ENCODE measurements around the gene ANKRD26. TPM values are rescaled to one million over a fixed set of nuclear protein-coding genes. Genes with fewer than 3 reads are reported as not detected.

Gene ANKRD26
- polyA plus RNA-seq, 4 donors: 11.8 to 21.0 (median 14.7) TPM

DNA sequence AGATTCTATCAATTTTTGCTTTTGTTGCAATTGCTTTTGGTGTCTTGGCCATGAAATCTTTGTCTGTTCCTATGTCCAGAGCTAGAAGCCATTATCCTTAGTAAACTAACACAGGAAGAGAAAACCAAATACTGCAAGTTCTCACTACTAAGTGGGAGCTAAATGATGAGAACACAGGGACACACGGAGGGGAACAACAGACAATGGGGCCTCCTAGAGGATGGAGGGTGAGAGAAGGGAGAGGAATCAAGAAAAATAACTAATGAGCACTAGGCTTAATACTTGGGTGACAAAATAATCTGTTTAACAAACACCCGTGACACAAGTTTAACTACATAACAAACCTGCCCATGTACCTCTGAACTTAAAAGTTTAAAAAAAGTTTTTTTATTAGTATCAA, 78.2 kb downstream of the ANKRD26 start:
- no peak for DNase-seq (ENCODE audit: low read depth in 4 of 4, low spot score in 2 of 4)

DNA sequence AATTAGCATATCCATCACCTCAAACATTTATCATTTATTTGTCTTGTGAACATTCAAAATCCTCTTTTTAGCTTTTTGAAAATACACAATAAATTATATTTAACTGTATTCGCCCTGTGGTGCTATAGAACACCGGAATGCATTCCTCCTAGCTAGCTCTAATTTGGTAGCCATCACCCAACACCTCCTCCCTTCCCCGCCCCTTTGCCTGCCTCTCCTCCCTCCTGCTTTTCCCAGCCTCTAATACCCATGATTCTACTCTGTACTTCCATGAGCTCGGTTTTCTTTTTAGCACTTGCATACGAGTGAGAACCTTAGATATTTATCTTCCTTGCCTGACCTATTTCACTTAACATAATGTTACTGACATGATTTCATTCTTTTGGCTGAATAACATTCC, 80.1 kb downstream of the ANKRD26 start:
- no peak for DNase-seq (ENCODE audit: low read depth in 4 of 4, low spot score in 2 of 4)

DNA sequence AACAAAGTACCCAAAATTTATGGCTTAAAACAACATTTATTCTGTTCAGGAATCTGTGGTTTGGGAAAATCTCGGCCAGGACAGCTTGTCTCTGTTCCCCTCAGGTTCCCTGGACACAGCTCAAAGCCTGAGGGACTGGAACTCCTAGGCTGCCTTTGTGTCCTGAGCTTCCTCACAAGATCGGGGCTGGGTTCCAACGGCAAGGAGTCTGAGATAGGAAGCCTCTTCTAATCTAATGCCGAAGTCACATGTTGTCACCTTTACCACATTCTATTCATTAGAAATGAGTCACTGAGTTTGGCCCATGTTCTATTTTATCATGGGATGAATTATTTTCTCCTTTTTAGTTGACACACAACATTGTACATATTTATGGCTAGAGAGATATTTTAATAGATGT, 80.5 kb downstream of the ANKRD26 start:
- DNase-seq (ENCODE audit: low read depth in 4 of 4, low spot score in 2 of 4): no peak

DNA sequence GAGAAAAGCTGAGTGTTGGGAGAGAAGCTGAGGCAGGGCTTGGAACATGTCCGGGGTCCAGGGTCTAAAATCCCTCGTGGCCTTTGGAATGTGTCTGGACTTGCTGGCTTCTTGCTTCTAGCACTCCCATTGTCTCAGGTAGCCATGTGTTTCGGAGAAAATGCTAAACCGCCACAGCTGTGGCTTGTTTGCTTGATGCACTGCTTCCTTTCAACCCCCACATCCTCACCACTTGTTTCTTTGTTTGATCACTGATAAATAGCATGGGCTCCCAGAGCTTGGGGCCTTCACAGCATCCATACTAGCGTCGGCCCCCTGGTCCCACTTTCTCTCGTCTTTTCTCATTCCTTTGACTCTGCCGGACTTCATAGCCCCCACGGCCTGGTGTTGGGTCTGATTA, 102.7 kb downstream of the ANKRD26 start:
- no peak for DNase-seq (ENCODE audit: low read depth in 4 of 4, low spot score in 2 of 4)

DNA sequence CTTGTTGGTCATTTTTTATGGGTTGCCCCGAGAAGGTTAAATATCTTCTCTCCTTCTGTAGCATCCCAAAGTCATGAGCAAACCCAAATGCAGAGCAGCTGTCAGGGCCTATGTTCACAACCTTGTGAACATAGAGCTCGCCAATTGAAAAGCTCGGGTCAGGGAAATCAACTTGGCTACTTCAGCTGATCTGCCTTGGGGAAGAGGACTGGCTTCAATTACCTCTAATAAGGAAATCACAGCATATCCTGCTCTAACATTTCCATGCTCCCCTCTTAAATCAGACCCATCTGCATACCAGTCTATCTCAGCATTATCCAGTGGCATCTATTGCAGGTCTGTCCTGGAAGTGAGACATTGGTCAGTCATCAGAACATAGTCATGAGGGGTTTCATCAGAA, 105.6 kb downstream of the ANKRD26 start:
- DNase-seq (ENCODE audit: low read depth in 4 of 4, low spot score in 2 of 4): no peak

DNA sequence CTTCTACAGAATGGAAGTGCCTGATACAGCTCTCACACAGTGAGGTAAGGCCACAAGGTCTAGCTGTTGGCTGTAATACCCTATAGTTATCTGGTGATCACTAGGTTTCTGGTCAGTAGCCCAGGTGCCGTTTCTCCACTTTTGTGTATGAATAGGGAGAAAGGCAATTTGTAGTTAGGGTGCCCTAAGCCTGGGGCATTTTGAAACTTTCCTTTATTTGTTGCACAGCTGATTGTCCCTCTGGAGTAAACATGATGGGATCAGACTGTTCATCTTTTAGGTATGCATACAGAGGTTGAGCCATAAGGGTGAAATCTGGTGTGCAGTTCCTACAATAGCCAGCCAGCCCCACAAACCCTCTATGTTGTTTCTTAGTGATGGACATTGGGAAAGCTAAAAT, 112.4 kb downstream of the ANKRD26 start:
- DNase-seq (ENCODE audit: low read depth in 4 of 4, low spot score in 2 of 4): no peak

DNA sequence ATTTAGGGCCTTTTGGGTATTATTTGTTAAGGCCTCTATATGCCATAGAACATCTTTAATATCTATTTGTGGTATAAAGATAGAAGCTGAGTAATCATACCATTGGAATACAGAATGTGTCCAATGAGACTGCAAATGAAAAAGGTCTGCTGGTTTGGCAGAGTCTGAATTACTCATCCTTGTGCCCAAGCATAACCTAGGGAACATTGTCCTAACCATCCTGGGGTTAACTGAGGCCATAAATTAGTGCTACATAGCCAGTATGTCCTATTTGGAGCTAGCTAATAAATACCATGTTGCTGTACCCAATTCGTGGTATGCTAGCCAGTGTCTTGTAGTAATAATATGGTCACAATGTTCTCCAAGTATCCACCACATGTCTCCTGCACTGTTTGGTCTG, 117.1 kb downstream of the ANKRD26 start:
- DNase-seq (ENCODE audit: low read depth in 4 of 4, low spot score in 2 of 4): no peak

DNA sequence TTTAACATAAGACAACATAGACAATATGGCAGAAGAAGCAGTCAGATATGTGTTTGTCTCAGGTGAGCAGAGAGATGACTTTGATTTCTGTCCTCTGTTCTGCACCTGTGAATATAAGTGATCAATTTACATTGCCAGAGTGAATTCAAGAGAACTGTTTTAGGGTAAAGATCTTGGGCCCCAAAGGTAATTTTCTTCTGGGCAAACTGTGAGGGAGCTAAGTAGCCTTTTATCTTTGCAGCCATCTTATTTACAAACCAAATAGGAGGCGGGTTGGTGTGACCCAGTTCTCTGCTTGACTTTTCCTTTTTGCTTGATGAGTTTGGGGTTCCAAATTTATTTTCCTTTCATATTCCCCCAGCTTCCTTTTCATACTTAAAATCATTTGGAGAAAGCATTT, 118.2 kb downstream of the ANKRD26 start:
- DNase-seq (ENCODE audit: low read depth in 4 of 4, low spot score in 2 of 4): no peak

DNA sequence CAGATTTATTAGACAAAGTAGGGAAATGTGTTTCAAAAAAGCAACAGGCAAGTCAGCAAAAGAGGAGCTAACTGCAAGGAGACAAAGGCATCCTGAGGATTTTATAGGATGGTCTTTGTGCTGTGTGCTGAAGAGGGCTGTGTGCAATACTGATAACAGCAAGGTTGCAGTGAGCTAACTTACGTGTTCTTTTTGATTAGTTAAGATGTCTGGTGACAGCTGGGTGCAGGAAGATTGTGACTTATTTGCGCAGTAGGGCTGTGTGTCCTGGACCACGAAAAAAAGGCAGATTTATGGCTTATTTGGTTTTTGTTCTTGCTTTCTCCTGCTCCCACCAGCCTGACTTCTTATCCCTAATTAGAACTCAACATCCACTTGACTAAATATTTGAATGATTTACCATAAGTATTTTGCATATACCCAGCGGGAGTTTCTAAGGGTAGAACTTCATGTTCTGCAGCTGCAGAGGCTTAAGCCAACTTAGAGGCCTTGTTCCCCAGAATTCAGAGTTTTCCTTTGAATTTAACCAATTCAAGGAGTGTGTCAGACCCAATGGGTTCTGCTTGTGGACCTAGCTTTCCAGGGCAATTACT, 119.0 kb downstream of the ANKRD26 start:
- no peak for DNase-seq (ENCODE audit: low read depth in 4 of 4, low spot score in 2 of 4)

DNA sequence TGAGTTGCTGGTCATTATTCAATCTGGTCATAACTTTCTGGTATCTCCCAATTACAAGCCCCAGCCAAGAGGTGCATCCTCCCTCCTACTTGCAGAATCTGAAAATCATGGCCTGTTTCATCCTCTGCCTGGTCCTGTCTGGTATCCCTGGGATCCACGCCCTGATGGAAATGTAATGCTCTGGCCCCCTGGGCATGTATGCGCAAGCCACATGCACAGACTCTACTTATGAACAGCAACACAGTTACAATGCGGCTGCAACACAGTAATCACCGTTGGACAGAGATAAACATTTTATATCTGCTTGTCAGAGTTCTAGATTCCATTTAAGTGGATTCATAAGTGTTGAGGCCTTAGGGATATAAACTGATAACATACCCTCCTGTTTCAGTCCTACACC, 121.8 kb downstream of the ANKRD26 start:
- DNase-seq (ENCODE audit: low read depth in 4 of 4, low spot score in 2 of 4): no peak

DNA sequence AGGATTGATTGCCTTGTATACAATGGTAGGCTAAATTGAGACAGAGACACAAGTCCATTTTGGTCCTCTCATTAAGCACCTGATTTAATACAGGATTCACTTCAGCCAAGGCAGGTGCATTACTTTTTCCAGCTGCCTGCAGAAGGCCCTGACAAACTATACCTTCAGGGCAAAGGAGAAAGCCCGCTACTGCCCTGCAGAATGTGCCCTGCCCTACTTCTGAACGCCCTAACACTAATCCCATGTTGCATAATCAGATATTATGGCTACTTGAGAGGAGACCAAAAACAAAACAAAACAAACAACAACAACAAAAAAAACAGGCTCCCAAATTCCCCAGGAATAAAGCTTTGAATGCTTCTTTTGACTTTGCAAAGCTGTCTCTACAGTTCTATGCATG, 122.7 kb downstream of the ANKRD26 start:
- DNase-seq (ENCODE audit: low read depth in 4 of 4, low spot score in 2 of 4): no peak

DNA sequence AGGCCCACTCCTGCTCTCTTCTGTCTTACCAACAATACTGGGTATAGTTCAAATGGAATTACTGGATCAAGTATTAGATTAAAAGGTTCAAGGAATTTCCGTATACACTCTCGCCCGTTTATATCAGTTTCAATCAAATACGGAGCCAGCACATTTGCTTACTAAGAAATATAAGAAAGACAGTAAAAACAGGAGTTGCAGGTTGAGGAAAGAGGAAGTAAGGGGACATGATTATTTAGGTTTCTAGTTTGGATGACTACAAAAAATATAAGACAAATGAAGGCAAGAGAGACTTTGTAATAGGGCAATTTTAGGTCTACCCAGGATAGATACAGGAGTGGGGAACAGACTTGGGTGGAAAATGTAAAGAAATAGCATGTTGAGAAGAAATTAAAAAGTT, 129.6 kb downstream of the ANKRD26 start:
- no peak for DNase-seq (ENCODE audit: low read depth in 4 of 4, low spot score in 2 of 4)

DNA sequence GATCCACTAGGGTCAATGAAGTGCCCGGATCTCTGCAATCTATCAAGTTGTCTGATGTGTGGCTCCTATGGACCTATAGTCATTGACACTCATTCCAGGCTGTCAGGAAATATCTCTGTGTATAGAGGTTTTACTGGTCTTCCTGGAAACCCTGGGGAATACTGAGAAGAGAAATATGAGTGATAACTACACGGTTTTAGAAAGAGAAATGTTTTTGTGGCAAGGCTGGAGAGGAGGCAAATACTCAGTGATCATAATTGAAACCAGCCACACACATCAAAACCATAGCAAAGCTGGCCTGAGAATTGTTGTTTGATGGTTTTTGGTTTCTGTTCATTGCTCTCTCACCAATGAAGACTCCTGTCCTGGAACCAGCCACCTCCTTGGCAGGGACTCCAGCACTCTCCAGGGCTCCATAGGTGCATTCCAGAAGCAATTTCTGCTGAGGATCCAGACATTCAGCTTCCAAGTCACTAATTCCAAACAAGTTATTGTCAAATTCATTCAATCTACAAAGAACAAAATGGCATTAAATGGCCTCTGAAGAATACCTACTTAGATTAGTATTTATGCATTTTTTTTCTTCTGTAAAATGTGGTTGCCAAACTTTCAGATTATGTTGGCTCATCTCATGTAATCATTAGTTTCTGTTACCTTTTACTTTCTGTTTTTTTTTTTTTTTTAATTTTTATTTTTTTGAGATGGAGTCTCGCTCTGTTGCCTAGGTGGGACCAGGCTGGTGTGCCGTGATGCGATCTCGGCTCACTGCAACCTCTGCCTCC, 131.0 kb downstream of the ANKRD26 start:
- no peak for DNase-seq (ENCODE audit: low read depth in 4 of 4, low spot score in 2 of 4)

DNA sequence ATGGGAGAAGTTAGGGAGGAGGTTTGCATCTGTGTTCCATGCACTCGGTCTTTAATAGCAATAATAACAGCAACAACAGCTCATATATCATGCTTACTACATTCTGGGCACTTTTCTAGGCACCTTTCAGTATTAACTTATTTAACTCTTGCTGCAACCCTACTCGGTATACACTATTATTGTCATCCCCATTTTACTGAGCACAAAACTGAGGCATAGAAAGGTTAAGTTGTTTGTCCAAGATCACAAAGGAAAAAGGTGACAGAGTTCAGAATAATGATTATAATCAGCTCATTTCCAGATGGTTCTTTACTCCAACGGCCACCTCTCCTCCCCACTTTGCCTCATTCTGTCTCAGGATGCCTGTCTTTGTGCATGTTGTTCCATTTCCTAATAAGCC, 137.5 kb downstream of the ANKRD26 start:
- DNase-seq (ENCODE audit: low read depth in 4 of 4, low spot score in 2 of 4): no peak

DNA sequence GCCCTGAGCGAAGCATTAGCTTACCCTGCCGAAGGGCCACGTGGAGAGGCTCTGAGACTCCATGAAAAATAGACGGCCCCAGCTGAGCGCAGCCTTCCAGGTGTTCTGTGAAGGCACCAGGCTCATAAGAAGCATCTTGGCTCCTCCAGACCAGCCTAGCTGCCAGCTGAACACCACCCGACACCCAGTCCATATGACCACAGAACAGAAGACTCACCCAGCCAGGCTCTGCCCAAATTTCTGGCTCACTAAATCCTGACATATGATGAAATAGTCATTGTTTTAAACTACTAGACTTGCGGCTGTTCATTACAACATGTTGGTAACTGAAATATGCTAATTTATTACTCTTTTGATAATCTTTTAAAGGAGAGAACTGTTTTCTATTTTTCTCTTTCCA, 140.0 kb downstream of the ANKRD26 start:
- no peak for DNase-seq (ENCODE audit: low read depth in 4 of 4, low spot score in 2 of 4)

DNA sequence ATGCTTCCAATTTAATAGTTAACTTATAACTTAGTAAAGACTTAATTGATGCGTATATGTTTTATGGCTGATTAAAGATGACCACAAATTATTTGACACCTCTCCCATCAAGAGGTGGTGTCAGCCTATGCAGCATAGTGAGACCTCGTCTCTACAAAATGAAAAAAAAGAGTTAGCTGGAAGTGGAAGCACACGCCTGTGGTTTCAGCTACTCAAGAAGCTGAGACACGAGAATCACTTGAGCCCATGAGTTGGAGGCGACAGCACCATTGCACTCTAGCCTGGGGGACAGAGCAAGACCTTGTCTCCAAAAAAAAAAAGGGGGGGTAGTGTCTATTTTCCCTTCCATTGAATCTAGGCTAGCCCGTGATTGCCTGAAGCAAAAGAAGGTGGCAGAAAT, 140.5 kb downstream of the ANKRD26 start:
- DNase-seq (ENCODE audit: low read depth in 4 of 4, low spot score in 2 of 4): no peak

Other genes starting within 250 kb of the ANKRD26 start
- gene ABI1, start 239.5 kb downstream of the ANKRD26 start, polyA plus RNA-seq (ENCODE audit: insufficient read length in 4 of 4): 10 to 100 TPM; 61.7 to 65.9 (median 63.8) TPM
- 100 to 1,000 TPM; 106 to 121 (median 116) TPM for gene YME1L1, start 53.9 kb upstream of the ANKRD26 start, polyA plus RNA-seq (ENCODE audit: insufficient read length in 4 of 4)
- gene MASTL, start 54.9 kb upstream of the ANKRD26 start, polyA plus RNA-seq (ENCODE audit: insufficient read length in 4 of 4): 10 to 100 TPM; 10.1 to 15.5 (median 14.3) TPM
- 10 to 100 TPM; 33.7 to 38.7 (median 36.4) TPM for gene ACBD5, start 140.3 kb upstream of the ANKRD26 start, polyA plus RNA-seq (ENCODE audit: insufficient read length in 4 of 4)

Measured in left renal cortex interstitium (tissue), 4 donors.